Activated naive CD8-positive, alpha-beta T cell treated with anti-CD3 and anti-CD28 coated beads for 36 hours (primary cell): Measurements from ENCODE around the gene TSFM. TPM values are rescaled to one million over a fixed set of nuclear protein-coding genes. Genes with fewer than 3 reads are reported as not detected.

Experiments used
- DNase-seq: peaks from one replicate; pipeline ENCODE4 v3.0.0; 2021
- H3K27ac Mint-ChIP-seq: one replicate; pipeline ENCODE4 v1.8.0; 2022; ENCODE audit warnings: mild to moderate bottlenecking, moderate library complexity, mixed read lengths
- H3K27me3 Mint-ChIP-seq: one replicate; pipeline ENCODE4 v1.8.0; 2022; ENCODE audit warnings: mild to moderate bottlenecking, mixed read lengths
- H3K36me3 Mint-ChIP-seq: one replicate; pipeline ENCODE4 v1.8.0; 2021; ENCODE audit warnings: mild to moderate bottlenecking, mixed read lengths
- H3K4me1 Mint-ChIP-seq: one replicate; pipeline ENCODE4 v1.8.0; 2021; ENCODE audit warnings: mixed read lengths
- H3K4me3 Mint-ChIP-seq: one replicate; pipeline ENCODE4 v1.8.0; 2022; ENCODE audit warnings: mild to moderate bottlenecking, moderate library complexity, mixed read lengths
- H3K9me3 Mint-ChIP-seq: one replicate; pipeline ENCODE4 v1.8.0; 2022; ENCODE audit warnings: mixed read lengths
- total RNA-seq, 2 experiments: library from RNA; stranded (reverse); gene quantifications; one replicate each; pipeline ENCODE4 v1.2.3, GENCODE V29; 2021

TSFM gene
- total RNA-seq, 2 experiments from 2014 or later = 67.7 to 74.7 TPM

GRCh38 chr12:57776247-57776587 lies 6.4 kb upstream of the TSFM start:
- Mint-ChIP-seq H3K27me3 (peaks cover 3% of the 10 kb centered on the region), H3K27ac (no peak overlapping the region), H3K4me1 (peaks cover 9% of the 10 kb centered on the region), H3K9me3 (no peaks in the 10 kb centered on the region), H3K36me3 (peaks cover 12% of the 10 kb centered on the region), H3K4me3 (no peak overlapping the region)
- no peak for DNase-seq

GRCh38 chr12:57777367-57777766 lies 5.2 kb upstream of the TSFM start:
- Mint-ChIP-seq H3K27me3 (peaks cover 3% of the 10 kb centered on the region), H3K36me3 (peaks cover 11% of the 10 kb centered on the region), H3K9me3 (no peaks in the 10 kb centered on the region), H3K27ac (no peak overlapping the region), H3K4me1 (peaks cover 17% of the 10 kb centered on the region), H3K4me3 (no peak overlapping the region)
- no peak for DNase-seq

- Mint-ChIP-seq H3K27ac (no peak overlapping the region), H3K27me3 (peaks cover under 1% of the 10 kb centered on the region), H3K4me1 (peaks cover 16% of the 10 kb centered on the region), H3K4me3 (no peak overlapping the region), H3K9me3 (no peaks in the 10 kb centered on the region), H3K36me3 (peaks cover 12% of the 10 kb centered on the region)
- DNase-seq = no peak
Observed at GRCh38 chr12:57777911-57778310, 4.7 kb upstream of the TSFM start.

- Mint-ChIP-seq H3K9me3 (no peaks in the 10 kb centered on the region), H3K27me3 (no peaks in the 10 kb centered on the region), H3K27ac (no peak overlapping the region), H3K4me1 (peaks cover 20% of the 10 kb centered on the region), H3K4me3 (no peak overlapping the region), H3K36me3 (peaks cover 14% of the 10 kb centered on the region)
- no peak for DNase-seq
Observed at GRCh38 chr12:57779736-57780135, 2.9 kb upstream of the TSFM start.

GRCh38 chr12:57780284-57780897 lies 2.2 kb upstream of the TSFM start:
- H3K9me3 Mint-ChIP-seq = no peaks in the 10 kb centered on the region
- DNase-seq = no peak
- H3K27me3 Mint-ChIP-seq = no peaks in the 10 kb centered on the region
- H3K4me1 Mint-ChIP-seq = peaks cover 20% of the 10 kb centered on the region
- no peak overlapping the region for H3K4me3 Mint-ChIP-seq
- no peak overlapping the region for H3K27ac Mint-ChIP-seq
- peaks cover 14% of the 10 kb centered on the region for H3K36me3 Mint-ChIP-seq

GRCh38 chr12:57781244-57781643 lies 1.3 kb upstream of the TSFM start:
- Mint-ChIP-seq H3K9me3 (no peaks in the 10 kb centered on the region), H3K36me3 (peaks cover 15% of the 10 kb centered on the region), H3K4me1 (peaks cover 23% of the 10 kb centered on the region), H3K27ac (peak overlapping the region; percentile 21), H3K27me3 (no peaks in the 10 kb centered on the region), H3K4me3 (no peak overlapping the region)
- no peak for DNase-seq

GRCh38 chr12:57781801-57782200 lies 786 bp upstream of the TSFM start:
- Mint-ChIP-seq H3K4me1 (peaks cover 27% of the 10 kb centered on the region), H3K27ac (peak overlapping the region; percentile 21), H3K36me3 (peaks cover 16% of the 10 kb centered on the region), H3K9me3 (no peaks in the 10 kb centered on the region), H3K27me3 (no peaks in the 10 kb centered on the region), H3K4me3 (no peak overlapping the region)
- DNase-seq = no peak

- no peaks in the 10 kb centered on the region for H3K27me3 Mint-ChIP-seq
- peaks cover 27% of the 10 kb centered on the region for H3K4me1 Mint-ChIP-seq
- H3K36me3 Mint-ChIP-seq = peaks cover 16% of the 10 kb centered on the region
- H3K9me3 Mint-ChIP-seq = no peaks in the 10 kb centered on the region
- peak overlapping the region; percentile 98 for H3K27ac Mint-ChIP-seq
- H3K4me3 Mint-ChIP-seq = peak overlapping the region; percentile 100
- no peak for DNase-seq
Observed at GRCh38 chr12:57782243-57782607, 362 bp upstream of the TSFM start.

- no peaks in the 10 kb centered on the region for H3K9me3 Mint-ChIP-seq
- peaks cover 27% of the 10 kb centered on the region for H3K4me1 Mint-ChIP-seq
- peaks cover 20% of the 10 kb centered on the region for H3K36me3 Mint-ChIP-seq
- peak overlapping the region; percentile 98 for H3K27ac Mint-ChIP-seq
- DNase-seq = no peak
- peak overlapping the region; percentile 100 for H3K4me3 Mint-ChIP-seq
- H3K27me3 Mint-ChIP-seq = no peaks in the 10 kb centered on the region
Observed at GRCh38 chr12:57783466-57783801, 847 bp downstream of the TSFM start.

- H3K36me3 Mint-ChIP-seq = peaks cover 20% of the 10 kb centered on the region
- no peaks in the 10 kb centered on the region for H3K27me3 Mint-ChIP-seq
- H3K27ac Mint-ChIP-seq = no peak overlapping the region
- no peak for DNase-seq
- H3K4me3 Mint-ChIP-seq = peak overlapping the region; percentile 72
- H3K9me3 Mint-ChIP-seq = no peaks in the 10 kb centered on the region
- peaks cover 27% of the 10 kb centered on the region for H3K4me1 Mint-ChIP-seq
Observed at GRCh38 chr12:57783861-57784260, 1.3 kb downstream of the TSFM start.

- H3K4me3 Mint-ChIP-seq = no peak overlapping the region
- peak overlapping the region; percentile 49 for H3K27ac Mint-ChIP-seq
- H3K36me3 Mint-ChIP-seq = peaks cover 22% of the 10 kb centered on the region
- H3K4me1 Mint-ChIP-seq = peaks cover 17% of the 10 kb centered on the region
- DNase-seq = no peak
- no peaks in the 10 kb centered on the region for H3K27me3 Mint-ChIP-seq
- no peaks in the 10 kb centered on the region for H3K9me3 Mint-ChIP-seq
Observed at GRCh38 chr12:57793920-57794319, 11.3 kb downstream of the TSFM start.

GRCh38 chr12:57795354-57795753 lies 12.8 kb downstream of the TSFM start:
- no peak overlapping the region for H3K4me3 Mint-ChIP-seq
- H3K4me1 Mint-ChIP-seq = peaks cover 17% of the 10 kb centered on the region
- no peaks in the 10 kb centered on the region for H3K27me3 Mint-ChIP-seq
- H3K27ac Mint-ChIP-seq = no peak overlapping the region
- H3K36me3 Mint-ChIP-seq = peaks cover 24% of the 10 kb centered on the region
- no peaks in the 10 kb centered on the region for H3K9me3 Mint-ChIP-seq
- no peak for DNase-seq

- DNase-seq = no peak
- H3K4me1 Mint-ChIP-seq = peaks cover 17% of the 10 kb centered on the region
- H3K27ac Mint-ChIP-seq = peak overlapping the region; percentile 5
- no peaks in the 10 kb centered on the region for H3K27me3 Mint-ChIP-seq
- no peaks in the 10 kb centered on the region for H3K9me3 Mint-ChIP-seq
- H3K4me3 Mint-ChIP-seq = no peak overlapping the region
- H3K36me3 Mint-ChIP-seq = peaks cover 23% of the 10 kb centered on the region
Observed at GRCh38 chr12:57796996-57797395, 14.4 kb downstream of the TSFM start.

- Mint-ChIP-seq H3K27me3 (no peaks in the 10 kb centered on the region), H3K9me3 (no peaks in the 10 kb centered on the region), H3K4me1 (peaks cover 15% of the 10 kb centered on the region), H3K27ac (no peak overlapping the region), H3K36me3 (peaks cover 20% of the 10 kb centered on the region), H3K4me3 (no peak overlapping the region)
- no peak for DNase-seq
Observed at GRCh38 chr12:57797933-57798332, 15.3 kb downstream of the TSFM start.

- no peaks in the 10 kb centered on the region for H3K27me3 Mint-ChIP-seq
- H3K4me1 Mint-ChIP-seq = peaks cover 7% of the 10 kb centered on the region
- no peak overlapping the region for H3K27ac Mint-ChIP-seq
- H3K4me3 Mint-ChIP-seq = no peak overlapping the region
- DNase-seq = no peak
- H3K9me3 Mint-ChIP-seq = no peaks in the 10 kb centered on the region
- H3K36me3 Mint-ChIP-seq = peaks cover 11% of the 10 kb centered on the region
Observed at GRCh38 chr12:57800965-57801364, 18.4 kb downstream of the TSFM start.

- Mint-ChIP-seq H3K4me1 (peaks cover 3% of the 10 kb centered on the region), H3K9me3 (no peaks in the 10 kb centered on the region), H3K36me3 (peaks cover 2% of the 10 kb centered on the region), H3K27ac (no peak overlapping the region), H3K27me3 (no peaks in the 10 kb centered on the region), H3K4me3 (no peak overlapping the region)
- no peak for DNase-seq
Observed at GRCh38 chr12:57802607-57803006, 20.0 kb downstream of the TSFM start.
